Glomerular visceral epithelial cell (primary cell): ENCODE data around the gene SPNS2.
"Not testable (repeated sequence)": the region's sequence is repeated elsewhere in the genome, so short reads cannot be mapped to it uniquely, and the experiment has no call there.

Experiments used
- DNase-seq: peaks from one replicate; pipeline ENCODE4 v3.0.0-alpha.2; 2016; ENCODE audit errors: extremely low spot score

Gene SPNS2

GRCh38 chr17:4566785-4567184 lies 68.1 kb downstream of the SPNS2 start:
- peak; percentile 57 for DNase-seq

- DNase-seq = no peak
Observed at GRCh38 chr17:4569591-4569990, 70.9 kb downstream of the SPNS2 start.

GRCh38 chr17:4572131-4572530 lies 73.5 kb downstream of the SPNS2 start:
- no peak for DNase-seq

GRCh38 chr17:4573115-4573514 lies 74.4 kb downstream of the SPNS2 start:
- DNase-seq = no peak

- DNase-seq = peak; percentile 56
Observed at GRCh38 chr17:4573669-4574068, 75.0 kb downstream of the SPNS2 start.

GRCh38 chr17:4574448-4575045 lies 75.9 kb downstream of the SPNS2 start:
- DNase-seq = no peak

GRCh38 chr17:4576161-4576558 lies 77.5 kb downstream of the SPNS2 start:
- no peak for DNase-seq

DNA sequence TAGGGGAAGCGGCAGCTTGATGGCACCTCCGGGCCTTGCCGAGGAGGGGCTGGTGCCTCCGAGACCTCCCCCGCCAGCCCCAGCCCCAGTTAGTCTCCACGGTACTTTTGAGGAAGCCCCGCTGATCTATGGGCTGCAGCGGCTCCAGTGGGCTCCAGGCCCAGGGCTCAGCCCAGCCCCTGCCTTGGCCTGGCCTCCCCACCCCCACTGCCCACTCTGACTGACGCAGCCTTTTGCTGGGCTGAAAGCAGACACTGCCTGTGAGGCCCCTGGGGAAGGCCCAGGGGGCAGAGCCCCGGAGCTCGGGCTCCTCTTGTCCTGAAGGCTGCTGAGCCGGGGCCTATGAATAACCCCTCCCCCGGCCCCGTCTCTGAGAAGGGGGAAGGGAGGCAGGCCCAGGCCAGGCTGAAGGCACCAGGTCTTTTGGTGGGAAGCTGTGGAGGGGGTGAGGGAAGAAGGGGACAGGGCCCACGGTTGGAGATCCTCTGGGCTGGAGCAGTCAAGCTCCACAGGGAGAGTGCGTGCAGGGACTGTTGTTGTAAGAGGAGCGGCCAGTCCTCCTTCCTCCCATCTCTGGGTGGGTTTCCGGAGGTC lies 78.1 kb downstream of the SPNS2 start:
- no peak for DNase-seq

DNA sequence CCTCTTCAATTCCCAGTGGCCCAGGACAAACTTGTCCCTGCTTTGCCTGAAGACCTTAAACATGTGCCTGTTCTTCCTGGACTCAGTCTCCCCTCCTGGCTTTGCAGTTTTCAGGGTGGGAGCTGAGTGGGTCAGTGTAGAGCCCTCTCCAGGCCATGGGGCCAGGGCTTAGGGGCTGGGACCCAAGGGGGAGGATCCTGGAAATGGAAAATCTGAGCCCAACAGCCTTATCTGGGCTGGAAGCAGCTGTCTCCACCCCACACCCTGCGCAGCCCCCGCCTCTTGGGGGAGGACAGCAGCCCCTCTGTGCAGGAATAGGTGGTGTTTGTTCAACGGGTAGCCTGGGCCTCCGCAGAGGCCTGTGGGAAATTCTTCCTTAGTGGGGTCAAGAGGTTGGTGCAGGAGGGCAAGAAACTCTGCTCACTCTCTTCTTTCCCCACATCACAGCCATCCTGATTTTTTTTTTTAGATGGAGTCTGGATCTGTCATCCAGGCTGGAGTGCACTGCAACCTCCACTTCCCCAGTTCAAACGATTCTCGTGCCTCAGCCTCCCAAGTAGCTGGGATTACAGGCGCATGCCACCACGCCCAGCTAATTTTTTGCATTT lies 78.8 kb downstream of the SPNS2 start:
- no peak for DNase-seq

- DNase-seq = not testable (repeated sequence)
Observed at GRCh38 chr17:4578349-4578748, 79.7 kb downstream of the SPNS2 start.

GRCh38 chr17:4579678-4580077 lies 81.0 kb downstream of the SPNS2 start:
- no peak for DNase-seq

- DNase-seq = no peak
Observed at GRCh38 chr17:4580291-4580690, 81.6 kb downstream of the SPNS2 start.

GRCh38 chr17:4582101-4582501 lies 83.4 kb downstream of the SPNS2 start:
- DNase-seq = no peak

DNA sequence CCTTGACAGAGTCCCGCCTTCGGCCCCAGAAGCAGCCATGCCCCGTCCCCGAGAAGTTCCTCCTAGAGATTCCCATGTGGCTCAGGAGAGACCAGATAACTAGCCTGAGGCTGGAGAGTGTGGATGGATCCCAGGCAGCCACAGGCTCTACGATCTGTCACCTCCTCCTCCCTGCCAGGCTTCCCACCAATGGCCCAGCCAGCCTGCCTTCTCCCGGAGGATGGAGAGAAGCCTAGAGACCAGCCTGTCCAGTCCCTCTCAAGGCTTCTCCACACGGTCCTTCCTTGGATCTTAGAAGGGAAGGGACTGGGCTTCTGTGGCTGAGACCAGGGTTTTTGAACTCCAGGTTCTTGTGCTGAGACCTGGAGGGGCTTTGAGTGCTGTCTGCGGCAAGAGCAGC lies 84.0 kb downstream of the SPNS2 start:
- DNase-seq = no peak

- DNase-seq = no peak
Observed at GRCh38 chr17:4583206-4583605, 84.5 kb downstream of the SPNS2 start.

DNA sequence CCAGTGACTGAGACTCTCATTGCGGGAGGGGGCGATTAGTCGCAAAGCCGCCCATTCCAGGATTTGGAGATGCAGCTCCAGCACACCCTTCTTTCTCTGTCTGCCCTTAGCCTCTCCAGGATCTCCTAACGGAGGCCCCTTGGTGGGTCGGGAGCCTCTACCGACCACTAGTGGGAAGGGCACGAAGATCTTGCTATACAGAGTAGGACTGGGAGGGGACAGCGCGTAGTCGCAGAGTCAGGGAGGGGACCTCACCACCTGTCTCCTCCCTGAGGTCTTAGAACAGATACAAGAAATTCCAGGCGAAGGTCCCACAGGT lies 85.1 kb downstream of the SPNS2 start:
- DNase-seq = peak; percentile 24

DNA sequence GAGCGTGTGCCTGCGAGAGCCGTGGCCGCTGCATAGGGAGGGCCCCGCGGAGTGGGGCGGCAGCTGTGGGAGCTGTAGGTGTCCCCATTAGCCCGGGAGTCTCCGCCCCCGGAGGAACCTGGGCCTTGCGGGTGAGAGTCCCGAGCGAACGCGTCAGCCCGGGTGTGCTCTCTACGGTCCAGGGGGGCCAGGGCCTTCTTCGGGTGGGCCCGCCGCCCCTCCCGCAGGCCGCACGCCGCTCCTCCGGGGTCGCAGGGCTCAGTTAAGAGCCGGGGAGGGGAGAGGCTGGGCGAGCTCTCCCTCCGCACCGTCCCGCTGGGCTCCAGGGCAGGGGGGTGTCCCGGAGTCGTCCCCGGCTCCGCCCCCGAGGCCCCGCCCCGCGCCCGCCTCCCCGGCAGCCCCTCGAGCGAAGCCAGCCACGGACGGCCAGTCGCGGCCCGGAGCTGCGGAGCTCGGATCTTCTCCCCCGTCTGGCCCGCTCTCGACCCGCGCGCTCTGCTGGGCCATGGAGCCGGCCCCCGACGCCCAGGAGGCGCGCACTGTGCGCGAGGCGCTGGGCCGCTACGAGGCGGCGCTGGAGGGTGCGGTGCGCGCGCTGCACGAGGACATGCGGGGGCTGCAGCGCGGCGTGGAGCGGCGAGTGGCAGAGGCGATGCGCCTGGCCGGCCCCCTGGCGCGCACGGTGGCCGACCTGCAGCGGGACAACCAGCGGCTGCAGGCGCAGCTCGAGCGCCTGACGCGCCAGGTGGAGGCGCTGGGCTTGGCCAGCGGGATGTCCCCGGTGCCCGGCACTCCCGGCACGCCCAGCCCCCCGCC lies 85.6 kb downstream of the SPNS2 start, which contains the start of gene SMTNL2:
TSS of gene SMTNL2 (plus strand) at position 429 of the 816 bp plus-strand sequence. CDS start at position 506, 77 bp downstream.
- no peak for DNase-seq

DNA sequence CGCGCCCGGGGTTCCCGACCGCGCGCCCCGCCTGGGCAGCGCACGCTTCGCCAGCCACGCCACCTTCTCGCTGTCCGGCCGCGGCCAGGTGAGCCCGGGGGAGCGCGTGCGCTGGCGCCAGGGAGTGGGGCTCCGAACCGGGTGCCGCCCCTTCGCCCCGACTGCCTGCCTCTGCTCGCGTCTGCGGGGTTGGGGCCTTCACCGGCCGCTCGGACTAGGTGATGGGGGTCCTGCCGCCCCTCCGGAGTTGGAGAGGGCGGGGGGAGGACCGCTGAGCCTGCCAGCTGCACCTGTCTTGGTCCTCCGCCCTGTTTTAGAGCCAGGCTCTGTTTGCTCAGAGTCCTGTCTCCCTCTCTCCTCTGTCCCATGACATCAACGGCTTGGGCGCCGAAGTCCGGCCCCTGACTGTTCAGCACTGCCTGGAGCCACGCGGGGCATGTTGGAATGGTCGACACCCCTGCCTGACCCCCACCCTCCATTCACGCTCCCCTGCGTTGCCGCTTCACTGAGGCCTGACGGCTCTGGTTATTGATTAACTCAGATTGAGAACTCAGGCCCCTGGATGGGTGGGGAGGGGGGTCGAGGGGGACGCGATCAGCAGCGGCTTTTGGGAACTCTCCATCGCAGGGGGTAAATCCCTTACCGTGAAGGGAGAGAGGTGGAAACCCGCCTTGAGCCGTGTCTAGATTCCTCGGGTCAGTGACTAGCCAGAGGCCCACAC lies 86.4 kb downstream of the SPNS2 start:
- DNase-seq = peak; percentile 68

- no peak for DNase-seq
Observed at GRCh38 chr17:4585638-4585994, 86.9 kb downstream of the SPNS2 start.

GRCh38 chr17:4586043-4586442 lies 87.4 kb downstream of the SPNS2 start:
- no peak for DNase-seq

DNA sequence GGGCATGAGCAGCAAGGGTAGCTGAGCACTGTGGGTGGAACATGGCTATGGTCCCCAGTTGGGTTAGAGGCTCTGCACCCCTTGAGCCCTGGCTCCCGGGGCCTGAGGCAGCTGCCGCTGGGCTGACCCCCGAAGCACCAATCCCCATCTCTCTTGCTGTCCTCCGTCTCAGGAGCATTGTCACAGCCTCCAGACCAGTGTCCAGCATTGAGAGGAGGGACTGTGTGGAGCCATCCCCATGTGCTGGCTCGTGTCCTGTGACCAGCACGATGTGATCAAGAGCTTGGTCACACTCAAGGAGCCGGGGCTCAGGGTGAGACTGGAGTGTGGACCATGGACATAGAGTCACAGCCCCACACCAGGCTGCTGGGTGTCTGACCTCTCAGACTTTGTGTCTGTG lies 88.5 kb downstream of the SPNS2 start:
- no peak for DNase-seq

DNA sequence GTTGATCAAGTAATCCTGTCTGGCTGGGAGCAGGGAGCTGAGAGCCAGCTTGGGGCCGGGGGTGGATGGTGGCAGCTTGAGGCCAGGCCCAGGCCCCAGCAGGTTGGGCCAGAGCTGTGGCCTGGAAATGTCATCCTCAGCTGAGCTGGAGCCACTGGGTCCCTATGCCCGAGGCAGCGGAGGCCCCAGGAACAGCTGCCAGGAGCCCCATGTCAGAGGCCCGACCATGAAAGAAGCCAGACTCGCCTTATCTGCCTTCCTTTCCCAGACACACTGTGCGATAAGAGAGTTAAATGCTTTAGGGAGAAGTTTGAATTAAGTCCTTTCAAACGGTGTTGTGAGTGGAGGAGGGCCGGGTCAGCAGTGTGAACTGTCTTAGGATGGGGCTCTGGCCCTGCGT lies 89.1 kb downstream of the SPNS2 start:
- no peak for DNase-seq
